ENCODE results near the gene TRIM47.

Gene TRIM47

GRCh38 chr17:75878174-75878998 lies at the start of gene TRIM47:
TRIM47 (minus strand) TSS chr17:75878581; CDS start chr17:75878548, 33 bp downstream.
- no peak for DNase-seq

- DNase-seq: no peak
These were observed 49.0 kb upstream of the TRIM47 start for GRCh38 chr17:75927286-75927922.

GRCh38 chr17:75926456-75926855 lies 48.1 kb upstream of the TRIM47 start:
- no peak for DNase-seq

GRCh38 chr17:75925912-75926311 lies 47.5 kb upstream of the TRIM47 start:
- DNase-seq: no peak

DNA sequence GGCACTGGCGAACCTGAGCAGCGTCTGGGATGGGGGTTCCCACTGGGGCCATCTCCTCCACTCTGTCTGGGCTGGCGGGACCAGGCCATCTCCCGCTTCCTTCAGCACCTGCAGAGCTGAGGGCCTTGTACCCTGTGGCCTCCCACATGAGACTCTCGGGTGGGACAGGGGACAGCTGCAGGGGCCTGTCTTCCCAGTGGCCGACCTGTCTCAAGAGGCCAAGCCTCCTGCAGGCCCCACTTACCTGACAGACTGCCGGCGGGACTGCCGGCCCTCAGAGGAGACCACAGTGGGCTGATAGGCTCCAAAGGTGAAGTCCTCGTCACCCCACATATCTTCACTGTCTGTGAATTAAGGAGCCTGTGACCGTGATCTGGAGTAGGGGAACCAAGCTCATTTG lies 46.7 kb upstream of the TRIM47 start:
- no peak for DNase-seq

- DNase-seq: no peak
These were observed 44.8 kb upstream of the TRIM47 start for GRCh38 chr17:75922963-75923874.

DNA sequence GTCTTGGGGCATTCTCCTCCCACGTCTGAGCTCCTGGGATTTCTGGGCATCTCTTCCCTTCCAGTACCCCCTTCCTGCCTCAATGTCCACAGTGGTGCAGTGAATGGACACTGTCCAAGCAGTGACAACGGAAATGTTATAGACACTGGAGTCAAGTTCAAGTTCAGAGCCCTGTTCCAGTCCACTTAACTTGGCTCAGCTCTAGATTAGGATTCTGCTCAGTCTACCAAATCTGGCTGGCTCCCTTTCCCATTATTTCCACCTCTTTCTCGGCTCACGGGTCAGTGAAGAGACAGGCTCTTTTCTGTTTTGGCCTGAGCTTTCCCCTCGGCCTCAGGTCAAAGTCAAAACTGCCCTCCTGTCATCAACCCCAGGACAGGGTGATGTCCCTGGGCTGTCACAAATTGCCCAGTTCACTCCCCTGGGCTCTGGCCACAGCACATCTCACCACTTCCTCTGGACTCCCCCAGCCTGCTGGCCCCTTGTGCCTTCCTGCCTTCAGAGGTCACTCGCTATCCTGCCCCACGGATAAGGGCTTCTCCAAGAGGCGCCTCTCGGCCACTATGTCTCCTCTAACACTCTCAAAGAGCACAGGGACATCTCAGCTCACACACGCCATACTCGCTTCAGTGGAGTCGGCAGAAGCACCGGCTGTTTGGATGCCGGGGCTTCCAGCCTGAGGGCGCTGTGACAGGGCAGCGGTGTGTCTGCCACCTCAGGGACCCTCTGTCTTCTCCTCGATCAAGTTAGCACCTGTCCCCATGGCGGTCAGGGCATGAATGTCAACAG lies 44.0 kb upstream of the TRIM47 start:
- DNase-seq: no peak

DNA sequence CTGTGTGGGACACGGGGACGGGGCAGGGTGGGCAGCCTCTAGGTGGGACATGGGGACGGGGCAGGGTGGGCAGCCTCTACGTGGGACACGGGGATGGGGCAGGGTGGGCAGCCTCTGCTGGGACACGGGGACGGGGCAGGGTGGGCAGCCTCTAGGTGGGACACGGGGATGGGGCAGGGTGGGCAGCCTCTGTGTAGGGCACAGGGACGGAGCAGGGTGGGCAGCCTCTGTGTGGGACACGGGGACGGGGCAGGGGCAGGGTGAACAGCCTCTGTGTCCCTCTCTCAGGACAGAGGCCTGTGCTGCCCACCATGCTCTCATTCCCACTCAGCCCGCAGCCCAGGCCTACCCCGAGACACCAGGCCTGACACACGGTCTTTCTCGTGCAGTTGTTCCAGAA lies 43.2 kb upstream of the TRIM47 start:
- DNase-seq: no peak

DNA sequence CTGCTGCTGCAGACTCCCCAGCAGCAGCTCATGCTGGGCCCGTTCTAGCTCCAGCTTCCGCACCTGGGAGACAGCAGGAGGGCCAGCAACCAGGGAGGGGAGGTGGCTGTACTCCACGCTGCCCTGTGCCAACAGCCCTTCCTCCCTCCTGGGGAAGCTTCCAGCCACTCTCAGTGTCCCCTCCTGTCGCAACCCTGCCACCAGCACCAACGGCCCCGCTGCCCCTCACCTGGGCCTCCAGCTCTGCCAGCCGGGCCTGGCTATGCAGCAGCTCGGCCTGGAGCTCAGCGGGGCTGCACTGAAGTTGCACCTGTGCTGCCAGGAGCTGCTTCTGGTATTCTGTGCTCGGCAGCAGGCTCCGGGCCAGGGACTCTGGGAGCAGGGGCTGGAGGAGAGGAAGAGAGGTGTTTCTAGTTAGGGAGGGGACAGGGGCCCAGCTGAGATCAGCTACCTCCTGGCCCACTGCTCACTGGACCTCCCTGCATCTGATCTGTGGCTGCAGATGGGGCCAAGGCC lies 41.7 kb upstream of the TRIM47 start:
- DNase-seq: no peak

DNA sequence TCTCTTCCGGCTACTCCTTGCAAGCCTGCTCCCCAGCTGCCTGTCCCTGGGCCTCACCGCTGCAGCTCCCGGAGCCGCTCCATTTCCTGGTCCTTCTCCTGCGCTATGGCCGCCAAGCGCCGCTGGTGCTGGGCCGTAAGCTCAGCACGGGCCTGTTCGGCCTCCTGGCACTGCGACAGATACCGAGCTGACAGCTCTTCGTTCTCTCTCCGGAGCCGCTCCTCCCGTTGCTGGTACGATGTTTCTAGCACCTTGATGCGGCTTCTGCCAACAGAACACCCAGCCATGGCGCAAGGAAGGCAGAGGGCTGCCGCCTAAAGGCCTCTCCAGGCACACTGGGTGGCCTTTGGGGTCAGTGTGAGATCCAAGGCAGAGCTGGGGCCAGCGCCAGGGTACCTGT lies 41.2 kb upstream of the TRIM47 start:
- DNase-seq: no peak

- no peak for DNase-seq
These were observed 39.6 kb upstream of the TRIM47 start for GRCh38 chr17:75917917-75918445.

DNA sequence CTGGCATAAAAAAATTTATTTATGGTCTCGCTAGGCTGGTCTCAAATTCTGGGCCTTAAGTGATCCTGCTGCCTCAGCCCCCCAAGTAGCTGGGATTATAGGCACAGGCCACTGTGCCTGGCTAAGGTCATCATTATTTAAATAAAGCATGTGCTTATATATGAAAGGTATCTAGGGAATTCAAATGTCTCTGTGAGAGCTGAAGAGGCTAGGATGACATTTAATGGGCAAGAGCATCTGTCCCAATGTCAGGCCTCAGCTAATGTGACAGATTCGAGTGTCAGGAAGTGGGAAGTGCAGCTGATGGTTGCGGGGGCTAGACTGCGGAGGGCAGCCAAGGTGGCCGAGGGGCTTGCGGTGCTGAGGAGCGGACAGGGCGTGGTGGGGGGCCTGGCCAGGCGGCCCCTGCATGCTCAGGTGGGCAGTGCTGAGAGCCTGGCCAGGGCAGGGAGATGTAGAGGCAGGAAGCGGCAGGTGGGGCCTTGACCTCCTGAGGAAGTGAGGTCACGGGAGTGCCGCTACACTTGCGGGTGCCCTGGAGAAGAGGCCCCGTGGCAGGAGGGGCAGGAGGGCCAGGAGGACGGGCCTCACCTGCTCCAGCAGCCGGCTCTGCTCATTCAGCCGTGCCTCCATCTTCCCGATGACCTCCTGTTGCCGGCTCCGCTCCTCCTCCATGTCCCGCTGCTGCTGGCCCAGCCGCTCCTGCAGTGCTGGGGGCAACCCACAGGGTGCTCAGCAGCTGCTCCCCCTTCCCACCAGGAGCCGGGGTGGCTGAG lies 38.9 kb upstream of the TRIM47 start:
- no peak for DNase-seq

GRCh38 chr17:75915268-75915667 lies 36.9 kb upstream of the TRIM47 start:
- no peak for DNase-seq

DNA sequence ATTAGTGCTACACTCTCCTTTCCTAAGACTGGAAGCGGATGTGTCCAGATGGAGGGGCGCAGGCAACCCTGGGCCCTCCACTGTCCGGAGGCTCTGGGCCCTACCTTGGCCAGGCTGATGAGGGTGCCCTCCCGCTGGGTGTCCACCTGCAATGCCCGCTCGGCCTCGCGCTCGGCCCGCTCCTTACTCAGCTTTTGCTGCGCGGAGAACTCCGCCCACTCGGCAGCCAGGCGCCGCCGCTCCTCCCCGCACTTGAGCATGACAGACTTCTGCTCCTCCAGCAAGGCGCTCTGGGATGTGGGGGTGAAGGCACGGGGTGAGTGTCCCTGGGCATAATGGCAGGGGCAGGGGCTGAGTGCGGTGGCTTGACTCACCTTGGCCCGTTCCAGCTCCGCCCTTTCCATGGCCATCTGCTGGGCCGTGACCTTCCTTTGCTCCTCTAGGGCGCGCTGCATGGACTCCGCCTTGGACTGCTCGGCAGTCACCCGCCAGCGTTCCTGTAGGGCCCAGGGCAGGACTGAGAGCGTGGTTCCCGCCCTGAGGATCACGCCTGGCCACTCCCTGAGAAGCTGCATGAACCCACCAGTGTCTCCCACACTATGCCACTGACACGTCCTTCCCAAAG lies 36.4 kb upstream of the TRIM47 start:
- no peak for DNase-seq

DNA sequence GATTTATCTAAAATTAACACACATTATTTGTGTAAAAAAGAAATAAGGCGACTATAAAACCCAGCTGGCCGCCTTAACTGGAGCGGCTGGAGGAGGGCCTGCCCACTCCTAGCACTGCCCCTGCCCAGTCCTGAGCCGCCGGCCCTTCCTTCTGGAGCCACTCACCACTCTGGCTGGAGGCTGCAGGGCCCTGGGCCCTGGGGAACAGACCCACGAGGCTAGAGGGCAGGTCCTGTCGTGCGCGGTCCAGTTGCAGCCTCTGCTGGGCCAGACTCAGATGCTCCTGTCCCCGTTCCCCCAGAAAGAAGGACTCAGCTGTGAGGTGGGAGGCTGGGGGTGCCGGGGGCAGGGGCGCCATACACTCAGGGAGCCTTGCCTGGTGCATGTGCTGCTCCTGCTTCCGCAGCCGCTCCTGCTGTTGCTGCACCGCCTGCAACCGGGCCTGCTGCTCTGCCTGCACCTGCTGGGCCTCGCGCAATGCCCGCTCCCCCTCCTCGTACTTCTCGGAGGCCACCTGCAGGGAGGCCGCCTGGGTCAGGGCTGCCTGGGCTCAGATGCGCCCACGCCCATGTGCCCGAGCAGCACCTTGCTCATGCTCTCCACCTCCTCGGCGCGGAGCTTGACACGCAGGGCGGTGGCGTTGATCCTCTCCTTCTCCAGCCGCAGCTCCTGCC lies 35.3 kb upstream of the TRIM47 start:
- DNase-seq: no peak

GRCh38 chr17:75910699-75911098 lies 32.3 kb upstream of the TRIM47 start:
- peak; percentile 43 for DNase-seq

DNA sequence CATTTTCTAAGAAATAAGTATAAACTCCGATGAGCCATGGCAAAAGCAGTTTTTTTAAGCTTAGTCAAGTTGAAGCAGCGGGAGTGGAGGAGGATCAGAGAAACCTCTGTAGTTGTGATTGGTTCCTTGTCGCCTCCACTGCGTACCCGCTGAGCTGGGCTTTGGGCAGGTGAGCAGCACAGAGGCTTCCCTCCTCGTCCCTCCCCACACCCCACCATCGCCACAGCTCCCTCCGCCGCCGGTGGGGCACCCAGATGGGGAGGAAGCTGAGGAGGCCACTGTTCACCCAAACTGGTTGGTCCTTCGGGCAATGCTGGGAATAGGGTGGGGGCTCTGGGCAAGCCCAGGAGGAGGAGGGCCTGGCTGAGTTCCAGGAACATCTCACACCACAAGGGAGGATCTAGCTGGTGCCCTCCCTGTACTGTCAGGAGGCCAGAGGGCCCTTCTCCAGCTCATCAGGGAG lies 31.5 kb upstream of the TRIM47 start:
- DNase-seq: peak; percentile 80

- peak; percentile 85 for DNase-seq
These were observed 30.9 kb upstream of the TRIM47 start for GRCh38 chr17:75909051-75909811.

GRCh38 chr17:75908201-75908600 lies 29.8 kb upstream of the TRIM47 start:
- peak; percentile 91 for DNase-seq

All from NCI-H2029 (cell line).